DOHH2 (cell line): ENCODE measurements around the gene E2F6.

Source experiments
- CTCF ChIP-seq: fragments of 200-600 bp; sonication (generic); IDR thresholded peaks from one replicate; pipeline ENCODE4 v1.5.1; 2014; ENCODE audit warnings: antibody characterized with exemption, mild to moderate bottlenecking, low read depth, low read length; ENCODE audit not compliant: poor library complexity, severe bottlenecking
- EZH2phosphoT487 ChIP-seq: fragments of 200-600 bp; sonication (generic); IDR thresholded peaks from 2 replicates; pipeline ENCODE4 v1.6.1; 2017; ENCODE audit warnings: borderline replicate concordance, mild to moderate bottlenecking, antibody characterized with exemption, low read length, moderate library complexity, mixed read lengths

DNA sequence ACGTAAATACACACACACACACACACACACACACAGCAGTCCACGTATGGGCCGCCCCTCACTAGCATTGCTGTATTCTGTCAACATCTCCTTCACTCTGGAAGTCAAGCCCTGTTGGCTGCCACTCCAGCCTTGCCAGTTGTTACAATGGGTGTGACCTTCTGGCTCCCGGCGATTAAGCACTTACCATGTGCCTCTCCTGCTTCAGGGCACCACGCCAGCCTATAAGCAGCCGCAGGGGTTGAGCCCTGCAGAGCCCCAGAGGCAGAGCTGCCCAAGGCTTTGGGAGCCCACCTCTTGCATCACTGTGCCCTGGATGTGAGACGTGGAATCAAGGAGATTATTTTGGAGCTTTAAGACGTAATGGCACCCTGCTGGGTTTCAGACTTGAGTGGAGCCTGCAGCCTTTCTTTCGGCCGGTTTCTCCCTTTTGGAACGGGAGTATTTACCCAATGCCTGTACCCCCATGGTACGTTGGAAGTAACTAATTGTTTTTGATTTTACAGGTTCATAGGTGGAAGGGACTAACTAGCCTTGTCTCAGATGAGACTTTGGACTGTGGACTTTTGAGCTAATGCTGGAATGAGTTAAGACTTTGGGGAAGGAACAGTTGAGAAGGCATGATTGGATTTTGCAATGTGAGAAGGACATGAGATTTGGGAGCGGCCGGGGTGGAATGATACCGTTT lies 67.1 kb downstream of the E2F6 start:
- TF ChIP-seq CTCF = no peak
- no peak for TF ChIP-seq EZH2phosphoT487
